GM20431 (cell line): ENCODE results near the gene C13orf46.

Source experiments
- in situ Hi-C: fragments of 300-500 bp; cut with MseI, MboI; formaldehyde crosslinking; loops from one replicate; pipeline ENCODE4 v1.15.0; 2020; ENCODE audit warnings: low sequenced_read_pairs; ENCODE audit not compliant: unreplicated experiment

C13orf46 gene

GRCh38 chr13:114010401-114011101 is 36.7 kb upstream of the C13orf46 start:
- in situ Hi-C loops: no loop called here

GRCh38 chr13:114009590-114010400 is 35.9 kb upstream of the C13orf46 start:
- in situ Hi-C loops: no loop called here

DNA sequence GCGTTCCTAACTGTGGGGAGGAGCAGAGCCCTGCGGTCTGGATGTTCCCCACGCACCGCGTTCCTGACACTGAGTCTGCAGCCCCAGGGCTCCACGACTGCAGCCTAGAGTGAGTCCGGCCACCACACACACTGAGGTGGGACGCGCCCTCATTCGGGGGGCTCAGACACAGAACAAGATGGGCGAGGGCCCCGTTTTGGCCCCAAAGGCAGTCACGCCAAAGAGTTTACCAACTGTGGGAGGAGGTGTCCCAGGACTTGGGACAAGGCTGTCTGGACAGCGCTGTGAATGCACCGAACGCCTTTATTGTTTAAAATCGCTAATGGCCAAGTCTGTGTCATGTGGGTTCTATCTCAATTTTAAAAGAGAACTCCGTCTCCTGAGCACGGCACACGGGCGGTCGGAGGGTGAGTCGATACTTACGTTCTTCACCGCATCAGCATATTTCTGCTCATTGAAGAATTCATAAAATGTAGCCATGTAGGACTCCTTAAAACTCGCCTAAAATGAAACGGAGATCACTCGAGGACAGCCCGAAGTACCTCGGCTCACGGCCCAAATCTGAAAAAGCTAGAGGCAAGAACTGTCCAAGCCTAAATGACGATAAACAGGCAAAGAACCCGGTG is 35.2 kb upstream of the C13orf46 start:
- in situ Hi-C loops: no loop called here

DNA sequence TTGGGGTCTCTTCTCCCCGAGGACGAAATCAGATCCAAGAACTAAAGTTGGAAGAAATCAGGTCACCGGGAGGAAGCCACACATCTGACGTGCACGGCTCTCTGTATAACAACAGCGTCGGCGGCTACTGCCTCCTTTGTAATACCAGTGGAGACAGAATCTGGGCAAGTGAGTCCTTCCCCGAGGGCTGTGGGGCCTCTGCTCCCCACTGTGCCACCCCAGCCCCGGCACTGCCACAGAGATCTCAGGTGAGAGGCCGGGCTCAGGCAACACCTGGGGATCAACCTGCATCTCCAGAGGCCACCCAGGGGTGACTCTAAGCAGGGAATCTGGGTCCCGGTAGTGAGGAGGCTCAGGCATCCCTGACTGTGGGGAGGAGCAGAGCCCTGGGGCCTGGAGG is 33.7 kb upstream of the C13orf46 start:
- in situ Hi-C loops: no loop called here

GRCh38 chr13:114005206-114005724 is 31.4 kb upstream of the C13orf46 start:
- in situ Hi-C loops: no loop called here

DNA sequence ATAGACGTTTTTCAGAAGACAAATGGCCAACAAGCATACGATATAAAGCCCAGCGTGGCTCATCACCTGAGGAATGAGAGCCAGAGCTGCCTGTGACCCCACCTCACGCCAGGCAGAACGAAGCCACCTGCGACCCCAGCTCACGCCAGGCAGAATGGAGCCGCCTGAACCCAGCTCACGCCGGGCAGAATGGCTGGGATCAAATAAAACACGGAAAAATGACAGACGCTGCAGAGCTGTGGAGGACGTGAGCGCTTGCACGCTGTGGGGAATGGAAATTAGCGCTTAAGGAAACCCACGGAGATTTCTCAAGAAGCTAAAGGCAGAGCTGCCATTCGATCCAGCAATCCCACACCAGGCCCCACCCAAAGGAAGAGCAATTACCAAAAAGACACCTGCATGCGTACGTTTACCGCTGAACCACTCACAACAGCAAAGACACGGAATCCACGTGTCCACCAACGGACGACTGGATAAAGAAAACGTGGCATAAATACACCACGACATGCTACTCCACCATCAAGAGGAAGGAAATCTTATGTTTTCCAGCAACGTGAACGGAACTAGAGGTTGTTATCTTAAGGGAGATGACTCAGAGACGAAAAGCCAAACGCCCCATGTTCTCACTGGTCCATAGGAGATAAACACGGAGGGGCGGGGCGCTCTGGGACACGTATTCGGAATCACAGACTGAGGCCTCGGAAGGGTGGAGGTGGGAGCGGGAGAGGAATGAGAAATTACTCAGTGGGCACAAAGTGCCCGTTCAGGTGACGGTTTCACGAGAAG is 30.7 kb upstream of the C13orf46 start:
- in situ Hi-C loops: no loop called here

GRCh38 chr13:114002771-114003321 is 29.0 kb upstream of the C13orf46 start:
- in situ Hi-C loops: no loop called here

GRCh38 chr13:114002009-114002544 is 28.2 kb upstream of the C13orf46 start:
- in situ Hi-C loops: no loop called here

- in situ Hi-C loops: no loop called here
These were observed 27.6 kb upstream of the C13orf46 start for GRCh38 chr13:114001331-114002008.

DNA sequence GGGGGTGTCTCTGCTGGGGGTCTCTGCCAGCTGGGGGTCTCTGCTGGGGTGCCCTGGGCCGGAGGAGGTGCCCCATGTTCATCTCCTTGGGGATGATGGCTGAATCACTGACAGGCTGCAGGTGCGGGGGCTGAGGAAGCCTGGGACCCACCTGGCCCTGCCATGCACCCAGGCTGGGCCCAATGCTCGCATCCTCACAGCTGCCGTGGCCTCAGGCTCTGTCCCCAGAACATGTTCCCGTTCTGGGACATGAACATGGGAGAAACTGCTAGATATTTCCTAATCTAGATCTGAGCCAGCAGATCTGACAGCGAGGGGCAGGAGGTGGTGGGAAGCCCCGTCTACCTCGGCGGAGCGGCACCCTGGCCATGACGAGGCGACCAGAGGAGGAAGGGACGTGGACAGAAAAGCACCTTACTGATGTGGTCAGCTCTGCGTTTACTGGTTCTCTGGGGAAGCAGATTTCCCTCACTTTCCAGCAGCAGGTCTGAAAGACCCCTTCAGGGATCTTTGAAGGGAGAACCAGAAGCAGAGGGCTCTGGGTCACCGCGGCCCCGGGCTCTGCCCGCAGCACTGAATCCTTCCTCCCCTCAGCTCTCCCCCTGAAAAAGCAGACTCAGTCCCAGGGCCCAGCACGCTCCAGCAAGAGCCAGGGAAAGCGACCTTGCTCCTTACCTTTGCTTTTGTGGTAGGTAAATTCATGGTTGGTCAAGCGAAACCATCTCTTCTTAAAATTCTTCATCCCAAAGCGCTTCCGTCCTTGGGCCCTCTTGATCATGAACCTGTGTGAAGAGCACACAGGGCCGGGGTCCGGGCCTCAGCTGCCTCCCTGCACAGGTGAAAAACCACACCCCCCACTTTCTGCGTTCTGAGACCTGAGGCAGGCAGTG is 26.5 kb upstream of the C13orf46 start:
- in situ Hi-C loops: no loop called here

DNA sequence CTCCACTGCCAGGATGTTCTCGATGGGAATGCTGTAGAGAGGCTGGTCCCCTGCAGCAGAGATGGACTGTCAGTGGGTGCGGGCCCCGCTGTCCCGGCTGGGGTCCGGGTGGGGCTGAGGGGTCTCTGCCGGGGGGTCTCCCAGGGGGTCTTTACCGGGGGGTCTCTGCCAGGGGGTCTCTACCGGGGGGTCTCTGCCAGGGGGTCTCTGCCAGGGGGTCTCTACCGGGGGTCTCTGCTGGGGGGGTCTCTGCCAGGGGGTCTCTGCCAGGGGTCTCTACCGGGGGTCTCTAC is 25.7 kb upstream of the C13orf46 start:
- in situ Hi-C loops: no loop called here

GRCh38 chr13:113998781-113999617 is 25.1 kb upstream of the C13orf46 start:
- in situ Hi-C loops: no loop called here

- in situ Hi-C loops: no loop called here
These were observed 24.2 kb upstream of the C13orf46 start for GRCh38 chr13:113997845-113998751.

GRCh38 chr13:113996912-113997745 is 23.3 kb upstream of the C13orf46 start:
- in situ Hi-C loops: no loop called here

DNA sequence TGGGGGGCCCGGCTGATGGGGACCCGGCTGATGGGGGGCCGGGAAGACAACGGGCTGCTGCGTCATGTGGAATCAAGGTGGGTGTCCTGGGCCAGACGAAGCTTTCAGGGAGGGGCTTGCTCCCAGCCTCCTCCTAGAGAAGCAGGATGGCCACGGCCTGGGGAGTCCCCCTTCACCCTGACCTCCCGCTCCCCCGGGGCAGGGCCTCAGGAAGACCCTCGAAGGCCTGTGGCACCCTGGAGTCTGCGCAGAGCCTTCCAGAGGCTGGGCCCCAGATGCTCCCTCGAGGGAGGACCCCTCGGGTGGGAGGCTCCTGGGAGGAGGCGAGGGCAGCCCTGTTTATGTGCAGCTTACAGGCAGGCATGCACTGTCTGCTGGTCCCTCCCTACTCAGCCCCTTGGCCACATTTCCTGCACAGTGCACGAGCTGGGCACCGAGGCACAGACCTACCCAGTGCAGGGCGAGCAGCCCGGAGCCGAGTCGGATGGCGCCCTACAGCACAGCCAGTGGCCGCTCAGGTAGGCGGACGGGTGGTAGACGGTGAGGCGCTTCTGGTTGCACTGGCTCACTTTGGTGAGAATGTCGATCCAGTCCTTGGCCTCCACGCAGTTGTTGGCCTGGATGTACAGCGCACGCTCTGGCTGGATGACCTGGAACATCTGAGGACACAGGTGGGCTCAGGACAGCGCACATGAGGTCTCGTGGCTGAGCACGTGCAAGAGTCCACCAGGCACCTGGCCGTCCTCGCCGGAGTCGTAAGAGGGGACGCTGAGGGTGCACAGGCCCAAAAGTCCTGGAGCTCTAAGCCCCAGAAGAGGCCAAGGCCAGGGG is 22.4 kb upstream of the C13orf46 start:
- in situ Hi-C loops: no loop called here
